D341Med (cell line): Measurements from ENCODE around the gene TMPRSS6.

ENCODE experiments used
- DNase-seq: peaks from one replicate; pipeline ENCODE4 v3.0.0; 2012; ENCODE audit warnings: low spot score

The TMPRSS6 gene

DNA sequence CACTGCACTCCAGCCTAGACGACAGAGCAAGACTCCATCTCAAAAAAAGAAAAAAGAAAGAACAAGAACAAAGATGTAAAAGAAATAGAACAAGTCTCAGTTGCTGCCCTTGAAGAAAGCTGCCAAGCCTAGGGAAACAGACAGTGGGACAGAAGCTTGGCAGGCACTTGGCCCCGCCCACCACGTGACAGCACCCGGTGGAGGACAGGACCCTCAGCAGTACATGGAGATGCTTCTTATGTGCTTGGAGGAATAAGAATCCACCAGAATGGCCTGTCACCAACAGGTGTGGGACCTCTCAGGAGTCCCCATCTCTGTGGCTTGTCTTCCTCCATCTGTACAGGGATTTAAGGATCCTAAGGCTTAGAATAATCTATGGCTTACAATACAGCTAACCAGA, 7.6 kb upstream of the TMPRSS6 start:
- no peak for DNase-seq

DNA sequence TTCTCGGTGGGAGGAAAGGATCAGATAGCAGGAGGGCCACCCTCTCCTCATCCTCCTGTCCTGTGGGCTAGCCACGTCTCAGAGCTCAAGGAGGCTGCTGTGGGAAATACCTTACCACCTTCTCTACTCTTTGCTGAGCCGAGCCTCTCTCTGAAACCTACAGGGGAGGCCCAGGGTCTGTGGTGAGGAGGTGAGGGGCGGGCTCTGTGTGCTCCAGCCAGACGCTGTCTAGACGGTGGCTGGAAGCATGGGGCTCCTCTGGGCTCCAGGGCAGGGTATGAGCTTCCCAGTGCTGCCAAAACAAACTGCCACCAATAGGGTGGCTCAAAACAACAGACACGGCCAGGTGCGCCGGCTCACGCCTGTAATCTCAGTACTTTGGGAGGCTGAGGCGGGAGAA, 5.5 kb upstream of the TMPRSS6 start:
- no peak for DNase-seq

DNA sequence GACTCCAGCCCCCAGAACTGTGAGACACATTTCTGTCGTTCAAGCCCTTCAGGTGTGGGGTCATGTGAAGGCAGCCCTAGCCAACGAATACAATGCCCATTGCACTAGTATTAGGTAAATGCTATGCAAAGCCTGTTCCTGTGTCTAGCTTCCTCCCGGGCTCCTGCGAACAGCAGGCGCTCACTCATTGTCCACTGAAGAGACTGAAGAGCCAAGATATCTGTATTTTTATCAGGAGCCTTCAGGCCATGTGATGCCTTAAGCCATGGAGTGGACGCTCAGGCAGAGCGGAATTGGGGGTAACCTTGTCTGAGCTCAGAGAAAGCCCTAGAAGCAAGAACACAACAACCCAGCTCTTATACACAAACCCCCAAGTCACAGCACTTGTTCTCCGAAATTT, 4.2 kb upstream of the TMPRSS6 start:
- DNase-seq, result no peak

DNA sequence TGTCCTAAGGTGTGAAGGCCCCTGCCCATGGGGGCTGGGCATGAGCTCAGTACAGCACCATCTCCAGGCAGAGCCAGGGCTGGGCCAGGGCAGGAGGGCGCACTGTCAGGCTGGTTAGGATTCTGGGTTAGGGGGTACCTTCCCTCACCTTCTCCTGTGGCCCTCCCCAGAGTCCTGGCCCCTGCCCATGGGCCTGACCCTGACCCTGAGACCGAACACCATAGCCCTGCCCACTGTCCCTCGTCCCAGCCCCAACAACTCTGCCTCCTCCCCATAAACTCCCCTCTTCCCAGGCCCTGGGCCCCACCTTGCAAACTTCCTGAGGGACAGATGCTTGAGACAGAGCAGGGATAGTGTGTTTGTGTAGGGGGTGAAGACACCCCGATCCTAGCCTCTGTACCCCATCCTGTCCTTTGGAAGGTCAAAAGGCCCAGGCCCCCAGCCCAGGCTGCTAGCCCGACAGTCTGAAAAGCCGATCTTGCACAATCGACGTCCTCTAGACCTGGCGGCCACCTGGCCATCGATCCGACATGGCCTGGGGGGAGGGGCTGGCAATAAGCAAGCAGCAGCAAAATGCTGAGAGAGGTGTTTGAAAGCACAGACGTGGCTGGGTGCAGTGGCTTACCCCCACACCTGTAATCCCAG, 2.7 kb upstream of the TMPRSS6 start:
- no peak for DNase-seq

DNA sequence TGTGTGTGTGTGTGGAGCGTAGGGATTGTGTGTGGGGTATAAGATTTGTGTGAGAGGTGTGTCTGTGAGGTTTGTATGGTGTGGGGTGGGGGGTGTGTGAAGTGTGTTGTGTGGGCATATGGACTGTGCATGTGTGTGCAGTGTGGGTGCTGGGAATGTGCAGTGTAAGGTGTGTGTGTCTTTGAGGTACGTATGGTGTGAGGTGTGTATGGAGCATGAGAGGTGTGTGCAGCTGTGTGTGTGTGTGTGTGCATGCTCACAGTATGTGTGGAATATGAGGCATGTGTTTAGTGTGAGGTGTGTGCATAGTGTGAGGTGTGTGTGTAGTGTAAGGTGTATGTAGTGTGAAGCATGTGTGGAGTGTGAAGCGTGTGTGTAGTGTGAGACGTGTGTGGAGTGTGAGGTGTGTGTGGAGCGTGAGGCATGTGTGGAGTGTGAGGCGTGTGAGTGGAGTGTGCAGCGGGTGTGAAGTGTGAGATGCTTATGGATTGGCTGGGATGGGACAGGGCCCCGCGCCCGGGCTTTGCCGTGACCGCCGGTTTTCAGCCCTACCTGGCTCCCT, 1.7 kb upstream of the TMPRSS6 start:
- DNase-seq, result no peak

DNA sequence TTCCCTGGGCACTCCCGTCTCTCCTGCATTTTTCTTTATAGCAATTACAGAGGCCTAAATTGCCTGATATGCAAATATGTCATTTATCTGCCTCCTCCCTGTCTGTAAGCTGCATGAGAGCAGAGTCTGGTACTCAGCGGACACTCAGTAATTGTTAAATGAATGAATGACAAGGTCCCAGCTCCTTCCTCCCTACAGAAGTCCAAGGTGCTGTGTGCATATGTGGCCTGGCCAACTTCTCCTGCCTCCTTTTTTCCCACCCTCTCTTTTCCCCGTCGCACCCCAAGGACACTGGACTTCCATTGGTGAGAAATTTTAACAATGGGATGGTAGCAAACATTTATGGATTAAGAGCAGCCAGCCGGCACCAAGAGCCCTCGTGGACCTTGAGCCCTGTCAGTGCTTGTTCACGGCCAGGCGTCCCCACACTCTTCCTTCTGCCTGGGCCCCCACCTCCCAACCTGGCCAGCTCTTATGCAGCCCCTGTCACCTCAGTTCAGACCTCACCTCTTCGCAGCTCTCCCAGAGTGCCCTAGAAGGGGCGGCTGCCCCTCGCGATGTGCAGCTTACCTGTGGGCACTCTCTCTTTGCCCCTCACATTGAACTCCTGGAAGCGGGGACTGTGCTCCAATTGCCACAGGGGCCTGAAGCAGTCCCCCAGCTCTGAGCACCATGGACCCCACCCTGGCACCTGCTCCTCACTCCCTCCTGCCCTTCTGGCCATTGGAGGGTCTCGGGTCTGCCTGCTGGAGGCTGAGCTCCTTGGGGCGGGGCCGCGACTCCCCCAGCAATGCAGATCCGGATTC, 1.5 kb downstream of the TMPRSS6 start:
- no peak for DNase-seq

DNA sequence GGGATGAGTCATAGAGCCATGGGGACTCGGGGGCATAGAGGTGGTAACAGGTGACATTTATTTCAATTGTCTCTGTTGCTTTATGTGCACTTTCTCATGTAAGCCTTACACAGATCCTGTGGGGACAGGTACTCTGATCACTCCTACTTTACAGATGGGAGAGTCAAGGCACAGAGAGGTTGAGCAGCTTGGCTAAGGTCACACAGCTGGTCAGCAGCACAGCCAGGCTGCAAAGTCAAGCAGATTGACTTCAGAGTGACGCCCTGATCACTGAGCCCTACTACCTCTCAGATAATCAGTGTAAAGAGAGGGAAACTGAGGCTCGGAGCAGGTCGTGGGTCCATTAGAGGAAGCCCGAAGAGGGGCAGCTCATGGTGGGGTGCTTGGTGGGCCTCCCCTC, 3.5 kb downstream of the TMPRSS6 start:
- DNase-seq, result no peak

DNA sequence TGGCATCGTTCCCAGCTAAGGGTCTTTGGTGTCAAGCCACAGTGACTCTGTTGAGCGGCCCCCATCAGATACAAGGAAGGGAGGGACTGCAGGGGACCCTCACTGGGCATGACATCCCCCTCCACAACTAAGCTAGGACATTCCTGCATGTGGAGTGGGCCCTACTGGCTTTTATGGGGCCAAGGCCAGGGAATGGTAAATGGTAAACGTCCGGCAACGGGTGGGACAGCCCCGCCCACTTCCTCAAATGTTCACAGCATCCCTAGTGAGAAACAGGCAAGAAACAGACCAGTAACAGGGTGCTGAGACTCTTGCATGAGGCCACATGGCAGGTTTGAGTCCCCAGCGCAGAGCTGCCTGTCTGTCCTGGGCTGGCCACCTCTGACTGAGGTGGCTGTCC, 4.4 kb downstream of the TMPRSS6 start:
- DNase-seq, result no peak

DNA sequence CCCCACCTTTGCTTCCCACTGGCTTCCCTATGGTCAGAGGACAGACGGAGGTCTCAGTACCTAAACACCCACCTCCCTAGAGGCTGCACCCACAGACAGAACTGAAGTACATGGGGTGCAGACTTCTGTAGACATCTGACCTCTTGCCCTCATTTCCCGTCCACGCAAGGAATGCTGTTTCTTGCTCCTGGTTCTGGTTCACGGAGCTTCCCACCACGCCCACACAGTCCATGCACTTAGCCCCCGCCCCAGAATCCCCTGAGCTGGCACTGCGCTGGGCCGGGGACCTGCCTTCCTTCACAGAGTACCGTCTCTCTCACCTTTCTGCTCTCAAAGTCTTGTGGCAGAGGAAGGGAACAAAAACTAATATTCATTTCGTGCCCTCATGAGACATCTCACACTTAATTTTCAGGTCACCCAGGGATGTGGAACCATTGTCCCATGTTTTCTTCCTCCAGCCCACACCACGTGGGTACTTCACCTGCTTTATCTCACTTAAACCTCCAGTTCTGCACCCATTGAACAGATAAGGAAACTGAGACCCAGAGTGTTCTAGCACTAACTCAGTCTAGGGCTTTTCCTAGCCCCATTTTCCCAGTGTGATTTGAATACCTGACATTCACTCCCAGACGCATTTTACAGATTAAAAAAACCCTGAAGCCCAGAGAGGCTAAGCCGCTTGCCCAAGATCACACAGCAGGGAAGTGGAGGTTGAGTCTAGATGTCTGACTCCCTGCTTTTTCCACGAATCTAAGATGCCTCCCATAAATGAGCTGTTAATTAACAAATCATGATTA, 5.7 kb downstream of the TMPRSS6 start:
- DNase-seq, result no peak

DNA sequence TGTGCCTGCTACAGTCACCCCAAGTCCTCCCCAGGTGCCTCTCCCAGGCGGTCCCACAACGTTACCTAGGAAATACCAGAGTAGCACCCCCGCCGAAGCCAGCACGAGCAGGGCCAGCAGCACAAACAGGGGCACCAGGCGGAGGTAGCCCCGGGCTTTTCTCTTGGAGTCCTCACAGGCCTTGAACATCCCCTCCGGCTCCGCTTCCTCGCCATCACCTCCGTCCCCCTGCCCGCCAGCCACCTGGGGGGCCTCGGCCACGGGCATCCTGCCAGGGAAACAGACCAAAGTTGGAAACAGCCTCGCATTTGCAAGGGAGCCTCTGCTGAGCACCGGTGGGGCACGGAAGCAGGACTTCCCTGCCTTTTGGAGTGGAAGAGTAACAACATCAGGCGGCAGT, 6.4 kb downstream of the TMPRSS6 start:
- DNase-seq, result no peak

DNA sequence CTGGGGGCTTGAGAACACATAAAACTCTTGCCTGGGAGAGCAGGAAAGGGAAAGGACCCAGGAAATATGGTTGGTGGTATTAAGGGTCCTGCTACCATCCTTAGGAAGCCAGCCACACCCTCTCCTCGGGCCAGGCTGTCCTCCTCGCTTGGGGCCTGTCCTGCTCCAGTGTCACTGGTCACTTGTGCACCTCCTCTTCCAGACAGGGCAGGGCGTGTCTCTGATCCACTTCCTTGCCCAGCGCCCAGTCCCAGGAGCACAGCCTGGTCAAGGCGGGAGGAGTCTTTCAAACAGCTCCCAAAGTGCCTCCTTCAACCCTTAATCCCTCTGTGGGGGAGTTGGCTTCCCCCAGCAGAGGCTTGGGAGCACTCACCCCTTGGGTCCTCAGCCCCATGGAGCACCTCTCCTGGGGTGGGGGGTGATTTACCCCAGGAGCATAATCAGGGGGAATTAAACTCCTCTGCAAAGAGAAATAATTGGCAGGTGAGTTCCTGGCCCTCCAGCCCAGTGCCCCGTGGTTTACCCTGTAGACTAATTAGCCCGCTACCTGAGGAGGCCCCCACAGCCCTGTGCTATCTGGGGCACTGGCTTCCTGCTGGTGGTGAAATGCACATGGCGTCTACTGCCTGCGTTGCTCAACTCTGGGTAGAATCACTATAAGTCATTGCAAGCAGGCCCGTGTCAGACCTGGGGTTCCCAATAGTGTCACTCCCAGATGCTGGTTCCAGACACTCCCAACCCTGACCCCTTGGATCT, 8.0 kb downstream of the TMPRSS6 start:
- DNase-seq, result no peak

DNA sequence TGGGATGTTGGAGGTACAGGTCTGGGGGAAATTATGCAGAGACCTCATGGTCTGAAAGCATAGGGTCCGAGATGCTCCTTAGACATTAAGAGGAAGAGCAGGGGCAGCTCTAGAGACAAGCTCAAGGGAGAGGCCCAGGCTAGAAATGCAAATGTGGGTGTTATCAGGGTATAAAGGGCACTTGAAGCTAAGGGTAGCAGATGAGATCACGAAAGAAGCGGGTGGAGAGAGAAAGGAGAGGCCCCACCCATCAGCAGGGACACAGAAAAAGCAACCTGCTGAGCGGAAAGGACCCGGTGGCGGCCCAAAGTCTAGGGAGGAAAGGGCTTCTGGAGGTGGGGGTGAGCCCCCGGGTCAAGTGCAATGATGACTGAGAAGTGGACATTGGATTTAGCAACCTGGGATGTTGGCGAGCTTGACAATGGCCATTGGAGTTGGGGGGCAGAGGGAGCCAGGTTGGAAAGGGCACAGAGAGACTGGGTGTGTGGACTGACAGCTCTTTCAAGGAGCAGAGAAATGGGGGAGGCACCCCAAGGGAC, 8.9 kb downstream of the TMPRSS6 start:
- DNase-seq, result no peak

DNA sequence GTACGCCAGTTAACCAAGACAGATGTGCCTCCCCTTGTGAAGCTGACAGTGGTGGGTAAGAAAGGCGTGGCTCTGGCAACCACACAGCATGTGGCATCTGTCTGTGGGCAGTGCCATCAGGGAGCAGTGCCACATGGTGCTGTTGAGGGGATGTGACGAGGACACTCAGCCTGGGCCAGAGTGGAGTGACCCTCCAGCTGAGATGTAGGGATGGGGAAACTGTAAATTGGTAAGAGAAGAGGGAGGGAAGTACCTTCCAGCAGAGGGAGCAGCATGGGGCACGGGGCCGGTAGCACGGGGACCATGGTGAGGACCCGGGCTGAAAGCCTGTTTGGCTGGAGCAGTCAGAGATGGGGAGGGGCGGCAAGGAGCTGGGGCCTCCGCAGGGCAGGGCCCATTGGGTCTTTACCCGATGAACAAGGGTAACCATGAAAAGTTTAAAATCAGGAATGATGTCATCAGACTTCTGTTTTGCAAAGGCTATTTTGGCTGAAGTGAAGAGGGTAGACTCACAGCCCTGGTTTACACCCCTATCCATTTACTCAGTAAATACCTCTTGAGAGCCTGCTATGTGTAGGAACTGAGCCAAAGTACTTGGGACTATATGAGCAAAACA, 10.4 kb downstream of the TMPRSS6 start:
- DNase-seq, result no peak

DNA sequence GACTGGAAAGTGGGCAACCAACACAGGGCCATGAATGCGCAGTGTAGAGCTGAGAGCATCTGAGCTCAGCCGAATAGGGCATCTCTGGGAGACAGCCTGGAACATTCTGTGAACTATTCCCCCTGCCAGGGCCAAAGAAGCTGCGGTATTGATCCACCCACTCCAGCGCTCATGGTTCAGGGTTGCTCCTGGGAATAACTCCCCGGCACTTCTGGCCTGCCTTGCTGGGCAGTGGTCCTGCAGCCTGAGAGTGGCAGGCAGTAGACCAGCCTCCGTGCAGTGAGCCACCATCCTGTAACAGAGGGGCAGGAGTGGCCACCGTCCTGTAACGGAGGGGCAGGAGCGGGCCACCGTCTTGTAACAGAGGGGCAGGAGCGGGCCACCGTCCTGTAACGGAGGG, 12.2 kb downstream of the TMPRSS6 start:
- no peak for DNase-seq

DNA sequence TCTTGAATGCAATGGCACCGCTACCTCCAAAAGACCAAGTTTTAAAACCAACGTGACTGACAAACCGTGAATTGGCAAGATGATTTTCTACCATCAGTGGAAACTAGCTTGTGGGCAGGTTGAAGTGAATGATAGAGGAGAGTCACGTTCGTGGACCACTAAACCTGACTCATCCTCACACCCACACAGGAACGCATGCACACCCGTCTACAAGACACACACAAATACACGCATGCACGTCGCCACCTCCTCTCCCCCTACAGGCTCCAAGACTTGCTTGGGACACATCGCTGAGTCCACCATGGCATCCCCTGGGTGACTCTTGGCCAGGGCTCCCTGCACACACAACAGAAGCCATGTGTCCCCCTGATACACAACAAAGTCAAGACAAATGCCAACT, 14.4 kb downstream of the TMPRSS6 start:
- DNase-seq, result no peak

DNA sequence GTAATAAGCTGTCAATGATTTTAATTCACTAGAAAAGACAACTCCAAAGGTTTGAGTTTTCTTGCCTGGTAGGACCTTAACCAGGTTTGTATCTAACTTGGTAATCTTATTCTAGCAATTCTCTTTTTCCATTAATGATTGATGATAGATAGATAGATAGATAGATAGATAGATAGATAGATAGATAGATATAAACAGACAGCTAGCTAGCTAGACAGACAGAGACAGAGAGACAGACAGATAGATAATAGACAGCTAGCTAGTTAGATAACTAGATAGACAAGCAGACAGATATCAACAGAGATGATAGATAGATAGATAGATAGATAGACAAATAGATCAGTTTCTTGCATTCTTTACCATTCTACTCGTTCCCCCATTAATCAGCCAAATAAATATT, 15.3 kb downstream of the TMPRSS6 start:
- DNase-seq, result no peak

DNA sequence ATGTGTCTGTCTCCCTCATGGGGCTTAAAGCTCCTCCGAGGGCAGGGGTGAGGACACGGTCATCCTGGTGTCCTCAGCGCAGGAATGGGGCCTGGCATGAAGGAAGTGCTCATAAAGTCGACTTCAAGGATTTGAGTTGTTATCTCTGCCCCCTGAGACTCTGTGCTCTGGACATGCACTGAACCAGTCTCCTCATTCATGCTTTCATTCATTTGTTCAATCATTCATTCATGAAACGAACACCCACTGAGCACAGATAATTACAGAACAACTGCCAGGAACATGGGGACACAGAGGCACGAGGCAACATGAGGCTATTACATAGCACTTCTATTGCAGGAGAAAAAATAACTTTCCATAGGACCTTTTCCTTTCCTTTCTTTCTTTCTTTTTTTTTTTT, 16.5 kb downstream of the TMPRSS6 start:
- no peak for DNase-seq

DNA sequence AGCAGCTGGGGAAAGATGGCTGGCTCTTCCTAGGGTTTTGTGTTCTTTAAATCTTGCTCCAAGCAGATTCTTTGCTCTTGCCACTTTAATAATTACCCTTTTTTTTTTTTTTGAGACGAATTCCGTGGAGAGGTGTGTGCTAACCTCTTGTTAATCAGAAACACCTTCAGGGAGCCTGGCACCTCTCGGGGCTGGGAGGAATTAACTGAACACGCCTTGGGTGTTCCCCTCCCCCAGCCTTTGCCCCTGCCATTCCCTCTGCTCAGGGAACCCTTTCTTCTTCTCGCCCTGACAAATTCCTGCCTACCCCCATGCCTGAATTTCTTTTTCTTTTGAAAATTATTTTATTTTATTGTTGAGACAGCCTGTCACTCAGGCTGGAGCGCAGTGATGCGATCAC, 17.5 kb downstream of the TMPRSS6 start:
- no peak for DNase-seq

DNA sequence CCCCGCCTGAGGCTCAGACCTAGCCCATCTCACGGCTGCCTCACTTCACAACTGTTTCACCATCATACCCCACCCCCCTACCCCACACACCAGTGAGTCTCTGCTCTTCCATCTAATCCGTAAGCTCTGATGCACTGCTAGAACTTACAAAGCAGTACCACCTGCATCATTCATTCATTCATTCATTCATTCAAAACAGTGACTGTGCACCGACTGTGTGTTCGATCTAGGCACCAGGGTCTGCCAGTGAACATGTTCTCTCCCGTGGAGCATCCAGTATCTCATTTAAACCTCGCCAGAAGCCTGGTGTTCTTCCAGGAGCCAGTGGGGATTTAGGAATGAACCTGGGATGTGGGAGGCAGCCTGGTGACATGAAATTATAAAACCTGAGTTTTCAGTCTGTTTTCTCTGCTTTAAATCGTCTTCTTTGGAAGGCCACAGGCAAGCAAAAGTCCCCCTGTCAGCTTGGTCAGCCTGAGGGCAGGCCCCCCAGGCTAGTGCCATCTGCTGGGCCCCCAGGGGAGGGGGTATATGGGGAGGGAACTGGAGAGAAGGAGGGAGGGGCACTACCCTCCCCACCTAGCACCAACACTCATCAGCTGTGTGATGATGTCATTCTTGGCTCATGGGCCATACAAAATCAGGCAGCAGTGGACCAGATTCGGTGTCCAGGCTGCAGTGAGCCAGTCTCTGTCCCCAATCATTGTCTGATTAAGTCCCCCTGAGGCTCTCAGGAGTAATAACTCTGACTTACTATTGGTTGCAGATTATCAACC, 18.4 kb downstream of the TMPRSS6 start:
- DNase-seq, result no peak

DNA sequence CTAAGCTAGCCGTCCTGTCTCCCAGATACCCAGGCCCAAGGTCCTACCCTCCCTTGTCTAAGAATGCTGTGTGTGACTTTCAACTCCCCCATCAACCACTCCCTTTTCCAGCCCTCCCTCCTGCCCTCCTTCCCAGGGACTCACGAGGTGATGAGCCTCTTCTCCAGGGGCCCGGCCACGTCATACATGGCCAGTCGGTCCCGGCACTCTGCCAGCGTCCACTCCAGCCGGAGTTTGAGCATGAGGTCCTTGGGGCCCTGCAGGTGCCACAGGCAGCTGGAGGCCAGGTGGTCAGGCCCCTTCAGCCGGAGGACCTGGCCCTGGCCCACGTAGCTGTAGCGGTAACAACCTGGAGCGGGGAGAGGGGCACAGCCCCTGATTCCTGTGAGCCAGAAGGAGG, 20.1 kb downstream of the TMPRSS6 start:
- DNase-seq, result no peak
